ENCODE results near the gene CERS6. TPM values are rescaled to one million over a fixed set of nuclear protein-coding genes. Genes with fewer than 3 reads are reported as not detected.

CERS6 gene
- total and polyA plus RNA-seq, 10 of the 15 experiments (the other 5 are each of a cell fraction or from before 2014, with no cell fraction given) = 1.3 to 20.4 (median 14.1) TPM

- TF ChIP-seq ZNF687 (IDR thresholded peaks at IDR 0.05) (no peak), MTA3 (IDR thresholded peaks at IDR 0.05; ENCODE audit: borderline replicate concordance, low read length) (no peak), EED (IDR thresholded peaks at IDR 0.05; ENCODE audit: low read depth) (no peak), ZNF24 (IDR thresholded peaks at IDR 0.05) (no peak), CEBPB (IDR thresholded peaks at IDR 0.05; ENCODE audit: borderline replicate concordance in 1 of 2, low read depth in 2 of 2, low read length in 2 of 2) (no peak), RAD51 (IDR thresholded peaks at IDR 0.05) (peak; percentile 40; the same call in 1 of the 2 replicates), CHD1 (IDR thresholded peaks at IDR 0.05; ENCODE audit: low read depth, low read length) (0 out of 2 replicates have a peak, but pooled peaks have one; percentile 46), WRNIP1 (IDR thresholded peaks at IDR 0.05; ENCODE audit: borderline replicate concordance, low read depth, low read length) (no peak), GABPA (IDR thresholded peaks at IDR 0.05; ENCODE audit: low read depth) (no peak), PRDM15 (CRISPR knock-in tag; IDR thresholded peaks at IDR 0.05) (no peak), EZH2 (IDR thresholded peaks at IDR 0.05; ENCODE audit: borderline replicate concordance, control insufficient read depth, low read depth, low read length) (no peak), MLLT1 (IDR thresholded peaks at IDR 0.05) (no peak), BACH1 (IDR thresholded peaks at IDR 0.05; ENCODE audit: borderline replicate concordance) (no peak), CUX1 (IDR thresholded peaks at IDR 0.05; ENCODE audit: insufficient replicate concordance, low read depth, low read length) (no peak)
Measured at GRCh38 chr2:168455645-168456520, at the start of gene CERS6 (continued).

Measured in GM12878 (cell line).